ENCODE data around the gene SP1.

GRCh38 chr12:53389702-53390101 lies 9.7 kb downstream of the SP1 start:
- TF ChIP-seq, protein P1, sequence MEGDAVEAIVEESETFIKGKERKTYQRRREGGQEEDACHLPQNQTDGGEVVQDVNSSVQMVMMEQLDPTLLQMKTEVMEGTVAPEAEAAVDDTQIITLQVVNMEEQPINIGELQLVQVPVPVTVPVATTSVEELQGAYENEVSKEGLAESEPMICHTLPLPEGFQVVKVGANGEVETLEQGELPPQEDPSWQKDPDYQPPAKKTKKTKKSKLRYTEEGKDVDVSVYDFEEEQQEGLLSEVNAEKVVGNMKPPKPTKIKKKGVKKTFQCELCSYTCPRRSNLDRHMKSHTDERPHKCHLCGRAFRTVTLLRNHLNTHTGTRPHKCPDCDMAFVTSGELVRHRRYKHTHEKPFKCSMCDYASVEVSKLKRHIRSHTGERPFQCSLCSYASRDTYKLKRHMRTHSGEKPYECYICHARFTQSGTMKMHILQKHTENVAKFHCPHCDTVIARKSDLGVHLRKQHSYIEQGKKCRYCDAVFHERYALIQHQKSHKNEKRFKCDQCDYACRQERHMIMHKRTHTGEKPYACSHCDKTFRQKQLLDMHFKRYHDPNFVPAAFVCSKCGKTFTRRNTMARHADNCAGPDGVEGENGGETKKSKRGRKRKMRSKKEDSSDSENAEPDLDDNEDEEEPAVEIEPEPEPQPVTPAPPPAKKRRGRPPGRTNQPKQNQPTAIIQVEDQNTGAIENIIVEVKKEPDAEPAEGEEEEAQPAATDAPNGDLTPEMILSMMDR (IDR thresholded peaks at IDR 0.05), result no peak
- TF ChIP-seq GRHL2 (CRISPR knock-in tag; IDR thresholded peaks at IDR 0.05; ENCODE audit: insufficient replicate concordance, severe bottlenecking), result no peak
- no peak for TF ChIP-seq SP1 (CRISPR knock-in tag; conservative IDR thresholded peaks at IDR 0.05)
- TF ChIP-seq, protein P2, sequence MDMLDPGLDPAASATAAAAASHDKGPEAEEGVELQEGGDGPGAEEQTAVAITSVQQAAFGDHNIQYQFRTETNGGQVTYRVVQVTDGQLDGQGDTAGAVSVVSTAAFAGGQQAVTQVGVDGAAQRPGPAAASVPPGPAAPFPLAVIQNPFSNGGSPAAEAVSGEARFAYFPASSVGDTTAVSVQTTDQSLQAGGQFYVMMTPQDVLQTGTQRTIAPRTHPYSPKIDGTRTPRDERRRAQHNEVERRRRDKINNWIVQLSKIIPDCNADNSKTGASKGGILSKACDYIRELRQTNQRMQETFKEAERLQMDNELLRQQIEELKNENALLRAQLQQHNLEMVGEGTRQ (CRISPR knock-in tag; IDR thresholded peaks at IDR 0.05), result no peak
- TF ChIP-seq CDX4 (CRISPR knock-in tag; IDR thresholded peaks at IDR 0.05; ENCODE audit: borderline replicate concordance), result no peak
- no peak for TF ChIP-seq JUN (CRISPR knock-in tag; IDR thresholded peaks at IDR 0.05)
